BLaER1 (cell line): Measurements from ENCODE around the gene MESD.

Source experiments
- H3K27ac ChIP-seq: shearing (Covaris generic); formaldehyde crosslinking; 2 replicates; pipeline ENCODE4 v1.8.1; 2022
- H3K27me3 ChIP-seq: shearing (Covaris generic); formaldehyde crosslinking; 2 replicates; pipeline ENCODE4 v1.8.1; 2022
- H3K36me3 ChIP-seq: shearing (Covaris generic); formaldehyde crosslinking; 2 replicates; pipeline ENCODE4 v1.8.1; 2022
- H3K4me1 ChIP-seq: shearing (Covaris generic); formaldehyde crosslinking; 2 replicates; pipeline ENCODE4 v1.8.1; 2022
- H3K4me2 ChIP-seq: shearing (Covaris generic); formaldehyde crosslinking; 2 replicates; pipeline ENCODE4 v1.8.1; 2022
- H3K4me3 ChIP-seq: shearing (Covaris generic); formaldehyde crosslinking; 2 replicates; pipeline ENCODE4 v1.8.1; 2022
- H3K9ac ChIP-seq: shearing (Covaris generic); formaldehyde crosslinking; 2 replicates; pipeline ENCODE4 v1.8.1; 2022
- H3K9me3 ChIP-seq: shearing (Covaris generic); formaldehyde crosslinking; 2 replicates; pipeline ENCODE4 v1.8.1; 2022
- H4K20me1 ChIP-seq: shearing (Covaris generic); formaldehyde crosslinking; 2 replicates; pipeline ENCODE4 v1.8.1; 2022
- Cebpa-rat ChIP-seq: shearing (Covaris generic); IDR thresholded peaks from 2 replicates; pipeline ENCODE4 v1.8.1; 2022

Gene MESD

GRCh38 chr15:80953001-80953952, 36.3 kb downstream of the MESD start:
- Histone ChIP-seq H3K27ac (no peak overlapping the region), H3K9me3 (no peaks in the 10 kb centered on the region), H3K9ac (no peak overlapping the region)

DNA sequence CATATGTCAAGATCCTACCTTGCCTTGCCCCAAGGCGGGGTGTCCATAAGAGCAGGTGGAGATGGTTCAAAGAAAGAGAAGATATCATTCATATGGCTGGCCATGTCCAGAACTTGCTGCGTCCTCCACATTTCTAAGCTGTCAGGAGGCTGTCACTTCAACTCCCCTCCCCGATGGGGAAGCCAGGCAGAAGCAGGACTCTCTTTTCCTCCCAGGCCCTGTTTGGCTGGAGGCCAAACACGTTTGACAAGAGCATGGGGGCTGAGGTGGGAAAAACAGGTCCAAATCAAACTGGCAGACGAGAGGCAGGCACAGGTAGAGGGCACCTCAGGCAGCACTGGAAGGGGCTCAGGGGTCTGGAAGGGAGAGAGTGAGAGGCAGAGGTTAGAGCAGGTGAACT, 37.7 kb downstream of the MESD start:
- H3K27ac ChIP-seq = no peak overlapping the region
- H3K36me3 ChIP-seq = peaks cover 65% of the 10 kb centered on the region
- TF ChIP-seq Cebpa-rat = no peak
- no peak overlapping the region for H3K4me3 ChIP-seq
- no peaks in the 10 kb centered on the region for H3K9me3 ChIP-seq
- H3K9ac ChIP-seq = no peak overlapping the region
- peaks cover 23% of the 10 kb centered on the region for H3K4me1 ChIP-seq
- no peaks in the 10 kb centered on the region for H3K27me3 ChIP-seq
- no peak overlapping the region for H3K4me2 ChIP-seq
- no peaks in the 10 kb centered on the region for H4K20me1 ChIP-seq

More at GRCh38 chr15:80953001-80953952, 36.3 kb downstream of the MESD start:
- TF ChIP-seq Cebpa-rat = no peak
- Histone ChIP-seq H3K4me1 (peaks cover 23% of the 10 kb centered on the region), H3K36me3 (peaks cover 54% of the 10 kb centered on the region), H3K4me2 (no peak overlapping the region), H3K27me3 (no peaks in the 10 kb centered on the region), H3K4me3 (no peak overlapping the region), H4K20me1 (no peaks in the 10 kb centered on the region)

DNA sequence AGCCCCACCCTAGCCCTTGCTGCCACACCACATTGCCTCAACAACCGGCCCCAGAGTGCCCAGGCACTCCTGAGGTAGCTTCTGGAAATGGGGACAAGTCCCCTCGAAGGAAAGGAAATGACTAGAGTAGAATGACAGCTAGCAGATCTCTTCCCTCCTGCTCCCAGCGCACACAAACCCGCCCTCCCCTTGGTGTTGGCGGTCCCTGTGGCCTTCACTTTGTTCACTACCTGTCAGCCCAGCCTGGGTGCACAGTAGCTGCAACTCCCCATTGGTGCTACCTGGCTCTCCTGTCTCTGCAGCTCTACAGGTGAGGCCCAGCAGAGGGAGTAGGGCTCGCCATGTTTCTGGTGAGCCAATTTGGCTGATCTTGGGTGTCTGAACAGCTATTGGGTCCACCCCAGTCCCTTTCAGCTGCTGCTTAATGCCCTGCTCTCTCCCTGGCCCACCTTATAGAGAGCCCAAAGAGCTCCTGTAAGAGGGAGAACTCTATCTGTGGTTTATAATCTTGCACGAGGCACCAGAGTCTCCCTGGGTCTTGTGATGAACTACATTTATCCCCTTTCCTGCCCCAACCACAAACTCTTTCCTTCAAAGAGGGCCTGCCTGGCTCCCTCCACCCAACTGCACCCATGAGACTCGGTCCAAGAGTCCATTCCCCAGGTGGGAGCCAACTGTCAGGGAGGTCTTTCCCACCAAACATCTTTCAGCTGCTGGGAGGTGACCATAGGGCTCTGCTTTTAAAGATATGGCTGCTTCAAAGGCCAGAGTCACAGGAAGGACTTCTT, 39.1 kb downstream of the MESD start:
- Histone ChIP-seq H3K9me3 (no peaks in the 10 kb centered on the region), H3K4me2 (peak overlapping the region; percentile 21; the same call in 1 of the 2 replicates), H3K4me3 (no peak overlapping the region), H3K36me3 (peaks cover 72% of the 10 kb centered on the region), H3K9ac (no peak overlapping the region), H3K4me1 (peaks cover 21% of the 10 kb centered on the region), H4K20me1 (peaks cover 11% of the 10 kb centered on the region), H3K27ac (no peak overlapping the region), H3K27me3 (no peaks in the 10 kb centered on the region)
- no peak for TF ChIP-seq Cebpa-rat

GRCh38 chr15:80949756-80950155, 39.9 kb downstream of the MESD start:
- Histone ChIP-seq H3K27me3 (no peaks in the 10 kb centered on the region), H3K4me1 (peaks cover 27% of the 10 kb centered on the region), H3K4me2 (no peak overlapping the region), H3K4me3 (no peak overlapping the region), H3K9me3 (no peaks in the 10 kb centered on the region), H3K36me3 (peaks cover 74% of the 10 kb centered on the region), H4K20me1 (peaks cover 18% of the 10 kb centered on the region), H3K9ac (no peak overlapping the region), H3K27ac (no peak overlapping the region)
- no peak for TF ChIP-seq Cebpa-rat

- no peaks in the 10 kb centered on the region for H3K9me3 ChIP-seq
- TF ChIP-seq Cebpa-rat = no peak
- no peaks in the 10 kb centered on the region for H3K27me3 ChIP-seq
- H3K4me1 ChIP-seq = peaks cover 28% of the 10 kb centered on the region
- H3K9ac ChIP-seq = no peak overlapping the region
- H3K4me2 ChIP-seq = no peak overlapping the region
- H4K20me1 ChIP-seq = peaks cover 20% of the 10 kb centered on the region
- no peak overlapping the region for H3K4me3 ChIP-seq
- H3K27ac ChIP-seq = no peak overlapping the region
- peaks cover 82% of the 10 kb centered on the region for H3K36me3 ChIP-seq
Observed at GRCh38 chr15:80948651-80949292, 40.8 kb downstream of the MESD start.

DNA sequence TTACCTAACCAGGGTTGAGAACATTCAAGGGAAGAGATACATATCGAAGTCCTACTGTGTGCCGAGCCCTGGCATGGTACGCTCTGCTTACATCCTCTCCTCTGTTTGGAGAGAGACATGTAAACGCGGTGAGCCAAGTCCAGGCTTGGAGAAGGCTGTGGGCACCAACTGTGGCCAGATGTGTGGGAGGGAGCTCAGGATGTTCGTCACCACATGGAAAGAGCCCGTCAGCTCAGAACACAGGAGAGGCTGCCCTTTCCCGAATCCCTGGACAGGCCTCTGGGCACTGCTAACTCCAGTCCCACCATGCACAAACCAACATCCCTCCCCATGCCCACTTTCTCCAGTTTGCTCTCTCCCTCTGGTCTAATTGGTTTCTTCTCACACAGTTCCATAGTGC, 43.0 kb downstream of the MESD start:
- H3K4me2 ChIP-seq = peak overlapping the region; percentile 59; the same call in 1 of the 2 replicates
- peaks cover 20% of the 10 kb centered on the region for H4K20me1 ChIP-seq
- H3K27me3 ChIP-seq = no peaks in the 10 kb centered on the region
- no peak for TF ChIP-seq Cebpa-rat
- H3K27ac ChIP-seq = no peak overlapping the region
- peaks cover 85% of the 10 kb centered on the region for H3K36me3 ChIP-seq
- H3K9ac ChIP-seq = no peak overlapping the region
- H3K4me1 ChIP-seq = peaks cover 28% of the 10 kb centered on the region
- H3K4me3 ChIP-seq = no peak overlapping the region
- H3K9me3 ChIP-seq = no peaks in the 10 kb centered on the region

- Histone ChIP-seq H3K9ac (no peak overlapping the region), H3K4me1 (peaks cover 25% of the 10 kb centered on the region), H3K4me2 (peak overlapping the region; percentile 59), H4K20me1 (peaks cover 20% of the 10 kb centered on the region), H3K36me3 (peaks cover 85% of the 10 kb centered on the region), H3K4me3 (no peak overlapping the region), H3K27ac (no peak overlapping the region), H3K9me3 (no peaks in the 10 kb centered on the region), H3K27me3 (no peaks in the 10 kb centered on the region)
- TF ChIP-seq Cebpa-rat = no peak
Observed at GRCh38 chr15:80945605-80946004, 44.0 kb downstream of the MESD start.

GRCh38 chr15:80944818-80945217, 44.8 kb downstream of the MESD start:
- no peak overlapping the region for H3K4me3 ChIP-seq
- peaks cover 84% of the 10 kb centered on the region for H3K36me3 ChIP-seq
- H3K9ac ChIP-seq = no peak overlapping the region

GRCh38 chr15:80942746-80943565, 46.7 kb downstream of the MESD start:
- Histone ChIP-seq H3K36me3 (peaks cover 66% of the 10 kb centered on the region), H3K9me3 (no peaks in the 10 kb centered on the region), H3K4me2 (no peak overlapping the region), H3K9ac (no peak overlapping the region), H3K4me3 (no peak overlapping the region), H3K27me3 (no peaks in the 10 kb centered on the region), H4K20me1 (peaks cover 20% of the 10 kb centered on the region), H3K27ac (no peak overlapping the region), H3K4me1 (peaks cover 20% of the 10 kb centered on the region)
- TF ChIP-seq Cebpa-rat = no peak

More at GRCh38 chr15:80944818-80945217, 44.8 kb downstream of the MESD start:
- peaks cover 20% of the 10 kb centered on the region for H3K4me1 ChIP-seq
- no peaks in the 10 kb centered on the region for H3K9me3 ChIP-seq
- no peak for TF ChIP-seq Cebpa-rat
- H3K27ac ChIP-seq = no peak overlapping the region
- peaks cover 20% of the 10 kb centered on the region for H4K20me1 ChIP-seq
- H3K27me3 ChIP-seq = no peaks in the 10 kb centered on the region
- peak overlapping the region; percentile 59 for H3K4me2 ChIP-seq
